Subcutaneous adipose tissue (tissue), 4 donors: ENCODE results near the gene LCT. TPM values are rescaled to one million over a fixed set of nuclear protein-coding genes. Genes with fewer than 3 reads are reported as not detected.

Source experiments
- CTCF ChIP-seq: fragments of 450-650 bp; IDR thresholded peaks from one replicate; pipeline ENCODE4 v1.5.1; 2016; ENCODE audit warnings: low read depth, mild to moderate bottlenecking, control low read depth, antibody characterized with exemption, moderate library complexity
- small RNA-seq: library from RNA; depleted of rRNA; stranded (forward); fragments of <200 nt; gene quantifications from one replicate; pipeline ENCODE3, GENCODE V24; 2016
- total RNA-seq, 4 donors: library from RNA; depleted of rRNA; stranded (reverse); fragments of >200 nt; gene quantifications; one replicate each; pipeline ENCODE4 v1.1.0, GENCODE V29; 2016

LCT gene
- total RNA-seq, 4 donors from 2014 or later = not detected

GRCh38 chr2:135741043-135741394 is 96.0 kb downstream of the LCT start:
- TF ChIP-seq CTCF = no peak

DNA sequence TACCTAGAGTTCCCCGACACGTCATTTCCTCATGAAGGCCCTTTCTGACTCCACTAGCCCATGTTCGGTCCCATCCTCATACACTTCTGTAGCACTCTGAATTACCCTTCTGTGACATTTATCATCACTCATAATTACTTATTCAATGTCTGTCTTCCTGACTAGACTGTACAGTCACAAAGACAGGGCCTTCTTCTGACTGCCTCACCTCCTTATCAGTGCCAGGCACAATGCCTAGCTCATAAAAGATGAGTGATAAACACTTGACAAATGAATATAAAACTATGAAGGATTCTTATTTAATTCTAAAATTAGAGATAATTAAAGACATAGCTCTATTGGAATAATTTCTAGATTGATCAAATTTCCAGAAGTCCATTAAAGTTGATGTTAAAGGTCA is 96.8 kb downstream of the LCT start:
- TF ChIP-seq CTCF = no peak

Small RNA genes lying within 50 kb of the gene (small RNA-seq; reads per million reads assigned to genes)
- 0.49 reads per million for gene RF00019

Other genes starting within 250 kb of the LCT start
- 100 to 1,000 TPM in 1 of 4 donors, 10 to 100 TPM in 3; 58.2 to 101 (median 67.8) TPM for gene UBXN4, start 95.3 kb downstream of the LCT start, total RNA-seq
- 10 to 100 TPM; 11.2 to 22.0 (median 13.8) TPM for gene MCM6, start 39.3 kb upstream of the LCT start, total RNA-seq
- 100 to 1,000 TPM in 1 of 4 donors, 10 to 100 TPM in 3; 71.4 to 112 (median 81.2) TPM for gene DARS1, start 148.4 kb upstream of the LCT start, total RNA-seq